T follicular helper cell (primary cell): ENCODE results near the gene RAB4A.
"Not testable (repeated sequence)": the region's sequence is repeated elsewhere in the genome, so short reads cannot be mapped to it uniquely, and the experiment has no call there.

Source experiments
- DNase-seq: peaks from one replicate; pipeline ENCODE4 v3.0.0-alpha.2; 2020; ENCODE audit warnings: low read depth

Gene RAB4A

DNA sequence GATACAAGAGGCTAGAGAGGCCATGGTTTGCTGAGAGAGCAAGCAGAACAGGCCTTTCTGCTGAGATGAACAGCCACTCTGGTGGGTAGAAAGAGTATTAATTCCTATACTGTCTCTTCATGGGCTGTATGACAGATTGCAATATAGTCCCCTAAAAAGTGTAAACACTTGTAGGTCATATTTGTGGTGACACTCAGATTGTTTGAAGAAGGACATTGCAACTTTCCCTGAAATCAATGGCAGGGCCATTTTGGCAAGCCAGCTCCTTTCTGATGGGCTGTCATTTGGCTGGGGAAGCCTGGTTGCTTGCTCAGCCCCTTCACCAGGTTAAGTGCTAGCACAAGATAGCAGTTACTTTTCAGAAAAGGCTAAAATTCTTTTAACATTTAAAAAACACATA is 27.5 kb downstream of the RAB4A start:
- no peak for DNase-seq

DNA sequence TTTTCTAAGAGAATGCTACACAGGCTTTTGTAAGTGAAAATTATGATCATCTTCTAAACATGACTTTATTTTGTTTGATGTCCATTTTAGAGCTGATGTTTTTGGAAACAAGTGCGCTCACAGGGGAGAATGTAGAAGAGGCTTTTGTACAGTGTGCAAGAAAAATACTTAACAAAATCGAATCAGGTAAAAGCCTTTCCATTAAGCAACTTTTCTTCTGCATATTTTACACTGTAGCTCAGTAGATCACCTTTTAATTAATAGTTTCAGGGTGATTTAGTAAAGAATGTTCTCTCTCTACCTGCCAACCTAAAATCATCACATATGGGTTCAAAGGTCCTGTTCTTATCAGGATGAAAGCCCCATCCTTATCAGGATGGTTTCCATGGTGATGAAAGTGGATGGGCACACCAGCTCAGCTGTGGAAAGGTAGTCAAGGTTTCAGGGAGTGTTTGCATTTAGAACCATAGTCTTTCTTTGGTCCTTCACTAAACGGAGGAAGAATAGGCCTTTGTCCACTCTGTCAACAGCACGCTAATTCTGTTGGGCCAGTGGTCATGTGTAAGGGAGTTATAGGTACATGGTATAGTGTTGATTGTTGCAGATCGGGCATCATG is 28.1 kb downstream of the RAB4A start:
- DNase-seq = no peak

DNA sequence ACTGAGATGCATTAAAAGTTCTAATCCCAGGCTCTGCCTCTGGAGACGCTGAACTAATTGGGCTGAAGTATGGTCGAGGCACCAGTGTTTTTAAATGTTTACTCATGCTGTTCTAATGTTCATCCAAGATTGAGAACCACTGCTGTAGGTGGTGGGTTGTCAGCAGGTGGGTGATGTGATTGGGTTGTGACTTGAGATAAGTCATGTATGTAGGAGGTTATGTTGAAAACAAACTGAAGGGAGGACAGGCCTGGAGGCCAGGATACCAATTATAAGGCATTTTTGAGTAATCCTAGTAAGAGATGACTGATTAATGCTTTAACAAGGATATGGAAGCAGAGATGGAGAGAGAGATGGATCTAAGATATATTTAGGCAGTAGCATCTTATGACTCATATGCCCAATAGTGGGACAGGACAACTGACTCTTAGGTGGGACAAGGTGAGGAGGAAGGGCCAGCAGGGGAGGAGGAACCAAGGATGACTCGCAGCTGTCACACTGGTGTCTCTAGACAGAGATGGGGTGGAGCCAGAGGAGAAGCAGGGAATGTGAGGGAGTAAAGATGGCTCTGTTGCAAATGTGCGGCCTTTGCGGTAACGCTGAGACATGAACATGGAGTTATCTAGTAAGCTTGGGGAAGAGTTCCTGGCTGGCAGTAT is 29.3 kb downstream of the RAB4A start:
- DNase-seq = no peak

DNA sequence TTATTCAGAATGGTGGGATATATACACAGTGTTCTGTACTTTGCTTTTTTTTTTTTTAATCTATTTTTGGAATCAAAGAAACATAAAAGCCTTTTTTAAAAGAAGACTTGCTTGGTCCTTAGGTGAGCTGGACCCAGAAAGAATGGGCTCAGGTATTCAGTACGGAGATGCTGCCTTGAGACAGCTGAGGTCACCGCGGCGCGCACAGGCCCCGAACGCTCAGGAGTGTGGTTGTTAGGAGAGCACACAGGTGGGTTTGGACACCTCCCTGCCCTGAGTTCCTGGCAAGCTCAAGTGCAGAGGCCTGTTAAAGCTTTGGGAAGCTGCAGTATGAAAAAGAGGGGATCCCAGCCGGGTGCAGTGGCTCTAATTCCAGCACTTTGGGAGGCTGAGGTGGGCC is 31.8 kb downstream of the RAB4A start:
- DNase-seq = no peak

DNA sequence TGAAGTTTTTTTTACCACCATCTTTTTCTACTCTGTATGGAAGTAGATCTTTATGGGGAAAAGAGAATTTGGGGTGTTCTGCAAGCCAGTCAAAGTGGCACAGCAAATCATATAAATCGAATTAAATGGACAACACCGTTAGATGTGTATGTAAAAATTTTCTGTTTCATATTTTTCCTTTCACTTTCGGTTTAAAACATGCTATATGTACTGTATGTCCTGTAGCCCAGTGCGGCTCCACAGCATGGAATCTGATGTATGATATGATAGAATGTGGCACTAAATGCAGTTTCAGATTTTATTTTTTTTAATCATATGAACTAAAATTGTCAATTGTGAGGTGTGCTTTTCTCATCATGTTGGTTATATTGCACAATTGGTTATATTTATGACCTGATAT is 32.9 kb downstream of the RAB4A start:
- no peak for DNase-seq

DNA sequence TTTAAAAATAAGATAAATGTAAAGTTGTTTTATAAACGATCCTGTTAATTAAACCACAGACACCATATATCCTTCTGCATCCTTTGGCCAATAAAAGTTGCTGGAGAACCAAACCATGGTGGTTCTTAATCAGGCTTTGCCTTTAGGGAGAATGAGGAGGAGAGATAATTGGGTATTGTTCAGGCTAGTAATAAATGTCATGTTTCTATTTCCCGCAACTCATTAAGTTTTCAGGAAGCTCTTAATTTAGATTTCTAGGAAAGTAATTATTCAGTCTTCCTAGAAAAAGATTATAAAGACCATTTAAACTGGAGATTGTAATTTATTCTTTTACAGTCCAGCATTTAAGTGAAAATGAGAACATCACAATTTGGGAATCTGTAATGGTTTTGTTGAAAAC is 34.5 kb downstream of the RAB4A start:
- no peak for DNase-seq

DNA sequence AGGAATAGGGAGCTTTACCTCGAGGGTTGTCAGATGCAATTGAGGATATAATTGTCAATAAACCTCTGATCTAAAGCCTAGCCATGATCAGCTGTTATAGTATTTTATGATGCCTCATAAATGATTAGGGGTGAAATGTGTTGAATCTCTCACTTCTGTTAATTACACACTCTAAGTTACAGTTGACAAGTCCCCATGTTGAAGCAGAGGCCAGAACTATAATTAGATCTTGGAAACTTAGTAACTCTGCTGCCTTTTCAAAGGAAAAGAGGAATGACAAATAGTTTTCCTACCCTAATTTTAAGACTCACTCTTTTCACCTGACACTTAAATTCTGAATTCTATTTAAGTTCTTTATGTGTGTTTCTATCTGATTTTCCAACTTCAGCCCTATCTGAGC is 38.2 kb downstream of the RAB4A start:
- no peak for DNase-seq

DNA sequence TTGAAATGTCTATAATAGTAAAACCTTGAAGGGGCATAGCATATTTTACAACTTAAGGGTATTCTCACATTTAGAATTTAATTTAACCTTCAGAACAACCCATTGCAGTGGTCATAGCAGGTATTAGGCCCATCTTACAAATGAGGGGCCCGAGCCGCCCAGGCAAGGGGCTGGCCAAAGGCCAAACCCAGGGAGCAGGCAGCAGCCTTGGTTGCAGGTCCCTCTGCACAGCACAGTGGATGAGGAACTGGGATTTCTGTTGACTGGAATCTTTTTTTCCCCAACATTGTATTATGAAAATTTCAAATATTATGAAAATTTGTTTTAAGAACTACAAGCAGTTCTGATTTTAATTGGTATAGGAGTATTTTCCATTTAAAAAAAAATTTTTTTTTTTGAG is 38.8 kb downstream of the RAB4A start:
- DNase-seq = no peak

DNA sequence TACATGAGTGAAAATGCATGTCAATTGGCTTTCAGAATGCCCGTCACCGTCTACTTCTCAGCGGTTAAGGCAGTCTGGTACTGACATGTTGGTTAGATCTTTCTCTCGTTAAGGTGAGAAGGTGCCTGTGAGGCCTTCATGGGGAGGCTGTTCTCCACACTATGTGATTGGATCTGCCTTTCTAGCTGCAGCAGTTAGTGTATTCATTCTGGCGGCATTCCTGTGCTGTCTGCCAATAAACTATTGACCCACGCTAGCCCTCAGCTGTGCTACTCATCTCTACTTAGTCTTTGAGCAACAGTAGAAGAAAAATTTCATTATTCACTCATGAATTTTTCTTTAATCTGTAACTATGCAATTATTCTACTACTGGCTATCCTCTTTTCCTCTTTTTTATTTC is 39.9 kb downstream of the RAB4A start:
- no peak for DNase-seq

DNA sequence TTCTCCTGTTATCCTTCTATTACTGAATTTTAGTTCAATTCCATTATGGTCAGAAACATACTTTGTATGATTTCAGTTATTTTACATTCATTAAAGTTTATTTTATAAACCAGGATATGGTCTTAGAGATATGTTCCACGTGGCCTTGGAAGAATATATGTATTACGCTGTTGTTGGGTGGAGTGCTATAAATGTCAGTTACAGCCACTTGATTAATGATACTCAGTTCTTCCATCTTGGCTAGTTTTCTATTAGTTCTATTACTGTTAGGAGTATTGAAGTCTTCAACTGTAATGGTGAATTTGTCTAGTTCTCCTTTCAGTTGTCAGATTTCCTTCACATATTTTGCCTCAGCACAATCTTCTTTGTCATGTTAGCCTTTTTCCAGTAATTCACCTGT is 45.3 kb downstream of the RAB4A start:
- no peak for DNase-seq

DNA sequence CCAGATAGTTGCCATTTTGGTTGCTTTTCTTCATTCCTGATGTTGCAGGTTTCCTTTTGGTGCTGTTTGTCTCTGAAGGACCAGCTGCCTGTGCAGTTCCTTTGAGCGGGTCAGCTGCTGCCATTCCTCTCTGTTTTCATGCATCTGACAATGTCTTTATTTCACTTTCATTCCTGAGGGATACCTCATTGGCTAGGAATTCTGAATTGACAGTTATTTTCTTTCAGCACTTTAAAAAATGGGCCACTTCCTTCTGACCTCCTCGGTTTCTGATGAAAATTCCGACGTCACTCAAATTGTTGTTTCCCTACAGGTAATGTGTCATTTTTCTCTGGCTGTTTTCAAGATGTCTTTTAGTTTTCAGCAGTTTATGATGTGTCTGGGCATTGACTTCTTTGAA is 47.1 kb downstream of the RAB4A start:
- no peak for DNase-seq

DNA sequence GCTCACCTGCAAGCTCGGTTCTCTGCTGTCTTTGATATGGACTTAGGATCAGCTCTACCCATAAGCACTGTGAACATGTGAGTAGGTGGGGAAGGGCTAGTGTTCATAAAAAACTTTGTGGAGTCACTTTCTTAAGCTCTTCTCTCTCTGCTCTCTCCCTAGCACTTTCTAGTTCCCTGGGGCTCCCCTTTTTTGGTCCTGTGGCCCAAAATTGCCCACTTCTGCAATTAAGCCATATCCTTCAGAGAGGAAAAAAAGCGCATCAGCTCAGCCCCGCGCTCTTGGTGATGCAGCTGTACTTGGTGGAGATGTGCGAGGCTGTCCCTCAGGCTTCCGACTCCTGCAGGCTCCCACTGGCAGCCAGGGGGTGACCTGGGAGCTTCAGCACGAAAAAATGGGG is 48.6 kb downstream of the RAB4A start:
- no peak for DNase-seq

DNA sequence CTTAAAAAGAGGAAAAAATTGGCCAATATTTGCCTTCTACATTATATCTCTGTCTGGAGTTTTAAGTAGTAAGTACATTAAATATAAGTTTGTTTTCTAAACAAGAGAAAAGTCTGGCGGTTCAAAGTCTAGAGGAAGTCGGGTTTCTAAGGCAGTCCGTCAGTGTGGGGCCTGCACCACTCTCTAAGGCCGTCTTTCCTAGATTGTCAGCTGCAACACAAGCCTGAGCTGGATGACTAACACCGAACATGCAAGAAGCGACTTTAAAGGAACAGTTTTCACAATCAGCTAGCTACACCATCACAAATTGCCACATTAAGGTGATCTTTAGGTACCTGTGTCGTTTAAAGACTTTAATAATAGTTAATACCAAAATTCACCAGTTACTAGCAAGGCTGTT is 52.3 kb downstream of the RAB4A start:
- no peak for DNase-seq

DNA sequence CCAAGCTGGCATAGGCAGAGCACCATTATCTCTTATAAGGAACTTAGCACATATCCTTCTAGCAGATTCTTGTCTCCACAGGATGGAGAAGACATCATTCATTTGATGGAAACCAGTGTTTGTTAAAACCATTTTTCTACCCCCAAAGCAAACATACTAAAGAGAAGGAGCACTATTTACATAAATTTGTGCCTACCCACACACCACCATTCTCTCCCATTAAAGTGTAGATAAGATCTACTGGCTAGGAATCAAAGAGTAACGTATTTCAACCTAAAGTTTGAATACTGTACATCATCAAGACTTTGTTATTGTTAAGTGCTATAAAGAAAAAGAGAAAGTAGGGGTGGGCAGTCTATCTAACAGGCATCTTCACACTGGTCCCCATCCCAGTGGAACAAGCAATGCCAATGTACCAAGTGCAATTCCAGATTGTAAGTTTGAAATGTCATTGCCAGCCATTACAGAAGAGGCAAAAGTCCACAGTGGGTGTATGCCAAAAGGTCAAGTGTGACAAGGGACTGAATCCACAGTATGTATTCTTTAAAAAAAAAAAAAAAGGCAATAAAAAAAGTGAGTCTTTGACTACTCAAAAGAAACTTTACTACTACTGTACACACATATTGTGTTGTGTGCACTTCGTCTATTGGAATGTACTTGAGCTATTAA is 53.1 kb downstream of the RAB4A start:
- DNase-seq = no peak

DNA sequence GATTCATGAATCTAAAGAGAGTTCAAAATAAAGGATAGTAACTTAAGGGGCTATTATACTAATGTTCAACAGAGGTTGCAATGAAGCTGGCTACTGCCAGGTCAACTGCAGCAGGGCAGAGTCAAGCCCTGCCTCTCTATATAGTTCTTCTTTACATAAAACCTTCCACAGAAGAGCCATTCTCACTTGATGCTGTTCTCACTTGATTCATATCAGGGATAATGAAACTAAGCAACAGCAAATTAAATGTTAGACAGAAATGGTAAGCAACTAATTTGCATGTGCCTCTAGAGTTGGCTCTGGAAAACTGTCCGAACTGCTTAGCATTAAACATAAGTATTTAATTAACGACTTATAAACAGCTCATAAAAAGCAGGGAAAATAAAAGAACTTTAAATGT is 54.5 kb downstream of the RAB4A start:
- DNase-seq = no peak

DNA sequence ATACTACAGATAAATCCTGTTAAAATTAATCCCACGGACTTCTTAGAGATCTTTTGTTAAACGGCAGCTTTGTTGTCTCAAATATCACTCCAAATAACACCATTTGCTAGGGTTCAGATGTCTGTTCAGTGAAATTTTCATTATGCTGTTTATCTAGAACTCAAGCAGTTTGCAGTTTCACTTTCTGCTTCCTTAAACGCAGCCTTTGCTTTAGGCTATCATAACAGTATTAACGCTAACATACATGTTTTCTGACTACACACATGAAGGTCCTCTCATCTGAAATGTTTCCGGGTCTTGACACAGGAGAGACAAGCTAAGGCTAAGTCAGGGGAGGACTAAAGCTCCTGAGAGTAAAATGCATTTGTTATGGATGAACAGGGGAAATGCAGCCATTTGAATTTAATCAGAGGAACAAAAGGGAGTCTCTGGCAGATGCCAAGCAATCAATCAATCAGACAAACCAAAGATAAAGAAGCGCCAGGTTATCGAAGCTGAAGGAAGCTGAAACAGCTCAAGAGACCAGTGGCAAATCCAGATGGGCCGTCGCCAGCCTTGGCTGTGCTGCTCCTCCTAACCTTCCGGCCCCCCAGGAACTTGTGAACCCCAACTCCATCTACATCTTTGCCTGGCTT is 55.1 kb downstream of the RAB4A start:
- no peak for DNase-seq

DNA sequence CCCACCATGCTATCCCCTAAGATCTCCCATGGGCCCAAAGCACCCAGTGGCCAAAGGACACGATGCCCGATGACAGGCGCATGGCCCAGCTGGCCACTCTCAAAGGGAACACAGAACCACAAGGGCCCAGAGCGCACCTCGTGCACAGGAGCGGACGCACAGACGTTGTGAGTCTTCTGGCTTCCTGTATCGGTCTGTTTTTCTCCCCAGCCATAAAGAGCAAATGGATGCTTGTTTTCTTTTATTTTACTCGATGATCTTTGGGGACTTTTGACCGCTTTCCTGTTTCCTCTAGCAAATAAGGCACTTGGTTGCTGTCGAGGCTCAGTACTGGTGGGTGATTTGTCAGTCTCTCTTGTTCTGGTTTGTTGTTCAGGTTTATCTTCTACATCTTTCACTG is 55.7 kb downstream of the RAB4A start:
- no peak for DNase-seq

DNA sequence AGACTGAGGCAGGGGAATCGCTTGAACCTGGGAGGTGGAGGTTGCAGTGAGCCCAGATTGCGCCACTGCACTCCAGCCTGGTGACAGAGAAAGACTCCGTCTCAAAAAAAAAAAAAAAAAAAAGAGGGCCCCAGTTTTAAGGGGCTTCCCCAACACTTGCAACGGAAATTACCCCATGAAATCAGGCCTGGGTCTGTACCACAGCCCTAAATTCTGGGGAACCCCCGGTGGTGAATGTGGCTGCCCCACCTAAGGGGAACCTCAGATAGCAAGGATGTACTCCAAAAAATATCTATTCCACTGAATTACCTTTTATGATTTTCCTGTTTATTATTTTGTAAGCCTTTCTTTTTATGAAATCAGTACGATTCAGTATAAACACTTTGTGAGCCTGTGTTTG is 56.9 kb downstream of the RAB4A start:
- DNase-seq = not testable (repeated sequence)

DNA sequence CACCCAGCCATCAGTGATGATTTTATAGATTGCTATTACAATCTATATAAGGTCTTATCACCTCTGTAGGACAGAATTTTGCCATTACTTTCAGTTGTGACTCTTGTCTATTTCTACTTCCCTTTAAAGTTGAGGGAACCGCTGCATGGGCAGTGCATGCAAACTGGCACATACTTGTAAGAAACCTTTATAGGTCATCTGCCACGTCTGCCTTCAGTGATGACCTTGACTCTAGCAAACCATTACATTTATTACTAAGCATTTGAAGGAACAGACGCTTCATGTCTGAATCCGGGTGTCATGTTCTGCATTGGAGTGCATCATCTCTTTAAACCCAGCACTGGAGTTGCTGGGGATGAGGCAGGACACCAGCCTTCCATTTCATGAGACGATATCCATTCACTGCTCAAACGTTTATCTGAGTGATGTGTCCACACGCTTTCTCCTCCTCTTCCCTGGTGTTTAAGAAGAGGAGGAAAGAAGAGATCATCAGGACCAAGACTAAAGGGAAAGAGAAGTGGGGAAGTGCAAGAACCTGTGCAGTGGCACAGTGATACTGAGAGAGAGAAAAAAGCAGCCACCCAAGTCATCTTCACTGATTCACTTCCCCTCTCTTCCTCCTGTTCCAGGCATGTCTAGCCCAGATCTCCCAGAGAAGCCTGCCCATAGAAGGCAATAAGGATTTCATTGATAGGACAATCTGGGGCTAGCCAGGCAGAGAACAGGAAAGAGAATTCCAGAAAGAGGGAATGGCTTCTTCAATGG is 57.9 kb downstream of the RAB4A start:
- no peak for DNase-seq

DNA sequence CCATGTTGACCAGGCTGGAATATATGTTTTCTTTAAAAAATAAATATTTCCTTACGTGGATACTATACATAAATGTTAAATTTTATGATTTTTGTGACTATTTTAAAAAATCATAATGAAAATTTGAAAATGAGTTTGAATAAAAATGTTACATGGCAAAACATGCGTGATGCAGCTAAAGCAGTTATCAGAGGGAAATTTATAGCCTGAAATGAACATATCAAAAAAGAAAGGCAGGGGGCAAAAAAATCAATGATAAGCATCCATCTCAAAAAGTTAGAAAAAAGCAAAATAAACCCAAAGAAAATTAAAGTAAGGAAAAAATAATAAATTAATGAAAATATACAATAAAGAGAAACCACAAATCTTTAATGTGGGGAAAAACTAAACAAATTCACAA is 63.4 kb downstream of the RAB4A start:
- DNase-seq = no peak

DNA sequence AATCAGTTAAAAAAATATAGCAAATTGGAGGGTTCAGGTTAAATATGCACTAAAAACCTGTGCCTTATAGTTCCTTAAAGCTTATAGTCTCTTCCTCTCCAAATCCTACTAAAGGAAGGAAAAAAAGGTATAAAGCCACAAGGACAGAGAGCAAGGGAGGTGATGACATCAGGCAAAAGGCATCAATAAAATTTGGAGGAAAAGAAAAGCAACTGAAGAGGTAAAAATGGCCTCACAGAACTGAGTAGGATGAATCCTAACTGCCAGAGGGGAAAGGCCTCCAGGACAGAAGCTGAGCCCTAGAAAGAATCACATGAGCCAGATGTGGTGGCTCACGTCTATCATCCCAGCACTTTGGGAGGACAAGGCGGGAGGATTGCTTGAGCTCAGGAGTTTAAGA is 63.8 kb downstream of the RAB4A start:
- no peak for DNase-seq

DNA sequence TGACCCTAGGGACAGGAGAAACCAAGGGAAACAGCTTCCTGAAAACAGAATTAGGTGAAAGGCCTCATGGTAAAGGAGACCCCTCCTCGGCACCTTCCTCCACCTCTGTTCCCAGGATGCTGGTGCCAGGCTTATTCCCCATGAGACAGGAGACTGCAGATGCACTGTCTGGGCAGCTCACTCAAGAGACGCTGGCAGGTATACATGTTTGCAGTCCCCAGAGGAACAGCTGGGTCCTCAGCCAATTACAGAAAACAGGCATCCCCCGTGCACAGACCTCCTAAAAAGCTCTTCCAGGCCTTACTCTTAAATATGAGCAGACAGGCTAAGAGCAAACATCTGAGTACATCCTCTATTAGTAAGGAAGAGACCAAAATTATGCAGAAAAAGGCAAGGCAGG is 65.4 kb downstream of the RAB4A start:
- no peak for DNase-seq

DNA sequence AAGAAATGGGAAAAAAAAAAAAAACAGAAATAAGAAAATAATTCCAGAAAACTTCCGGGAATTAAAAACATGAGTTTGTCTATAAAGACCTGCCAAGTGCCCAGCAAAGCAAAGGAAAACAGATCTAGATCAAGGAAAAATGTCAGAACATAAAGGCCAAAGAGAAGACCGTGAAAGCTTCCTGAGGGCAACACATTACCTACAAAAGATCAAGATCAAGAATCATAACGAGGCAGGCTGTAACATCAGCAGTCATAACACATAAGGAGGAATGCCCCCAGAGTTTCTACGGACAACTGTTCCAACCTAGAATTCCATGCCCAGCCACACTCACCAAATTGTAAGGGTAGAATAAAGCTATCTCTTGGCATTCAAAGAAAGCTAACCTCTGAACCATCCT is 68.2 kb downstream of the RAB4A start:
- no peak for DNase-seq
